ENCODE results near the gene RPN2.

The RPN2 gene

DNA sequence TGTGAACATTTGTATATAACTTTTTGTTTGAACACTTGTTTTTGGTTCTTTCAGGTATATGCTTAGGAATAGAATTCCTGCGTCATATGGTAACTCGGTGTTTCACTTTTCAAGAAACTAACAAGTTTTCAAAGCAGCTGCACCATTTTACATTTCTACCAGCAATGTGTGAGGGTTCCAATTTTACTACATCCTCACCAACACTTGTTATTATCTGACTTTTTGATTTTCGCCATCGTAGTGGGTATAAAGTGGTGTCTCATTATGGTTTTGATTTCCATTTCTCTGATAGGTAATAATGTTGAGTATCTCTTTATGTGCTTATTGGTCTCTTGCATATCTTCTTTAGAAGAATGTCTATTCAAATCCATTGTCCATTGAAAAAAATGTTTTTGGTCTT lies 39.8 kb downstream of the RPN2 start:
- FAIRE-seq = no peak
- no peak for DNase-seq (ENCODE audit: insufficient read length, low spot score)
- no peak for TF ChIP-seq CTCF (IDR thresholded peaks at IDR 0.05; ENCODE audit: insufficient read depth, missing control alignments)

- no peak for TF ChIP-seq CTCF (IDR thresholded peaks at IDR 0.05; ENCODE audit: insufficient read depth, missing control alignments)
- DNase-seq (ENCODE audit: insufficient read length, low spot score) = no peak
- FAIRE-seq = no peak
Observed at GRCh38 chr20:37219751-37220668, 40.9 kb downstream of the RPN2 start.

- DNase-seq (ENCODE audit: insufficient read length, low spot score) = no peak
- no peak for TF ChIP-seq CTCF (IDR thresholded peaks at IDR 0.05; ENCODE audit: insufficient read depth, missing control alignments)
- FAIRE-seq = no peak
Observed at GRCh38 chr20:37220731-37221130, 41.6 kb downstream of the RPN2 start.

- no peak for TF ChIP-seq CTCF (IDR thresholded peaks at IDR 0.05; ENCODE audit: insufficient read depth, missing control alignments)
- FAIRE-seq (no peak), DNase-seq (ENCODE audit: insufficient read length, low spot score) (no peak)
Observed at GRCh38 chr20:37222086-37222485, 43.0 kb downstream of the RPN2 start.

GRCh38 chr20:37223053-37223452 lies 43.9 kb downstream of the RPN2 start:
- TF ChIP-seq CTCF (IDR thresholded peaks at IDR 0.05; ENCODE audit: insufficient read depth, missing control alignments) = no peak
- FAIRE-seq (no peak), DNase-seq (ENCODE audit: insufficient read length, low spot score) (no peak)

DNA sequence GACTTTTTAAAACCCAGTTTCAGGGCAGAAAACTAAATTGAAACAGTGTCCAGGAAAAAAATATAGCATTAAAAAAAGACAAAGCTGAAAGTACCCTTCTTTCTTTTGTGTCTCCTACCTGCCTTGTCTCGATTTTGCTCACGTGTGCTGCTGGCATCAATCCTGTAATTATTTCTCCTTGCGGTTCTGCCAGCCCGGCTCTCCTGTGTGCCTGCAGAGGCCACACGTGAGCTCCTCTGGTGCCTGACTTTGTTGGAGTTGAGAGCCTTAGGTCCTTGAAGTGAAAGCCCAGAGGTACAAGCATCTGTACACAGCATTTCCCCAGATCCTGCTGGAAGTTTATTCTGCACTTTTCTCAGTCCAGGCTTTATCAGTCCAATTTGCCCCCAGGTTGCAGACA lies 46.0 kb downstream of the RPN2 start:
- DNase-seq (ENCODE audit: insufficient read length, low spot score) (no peak), FAIRE-seq (no peak)
- no peak for TF ChIP-seq CTCF (IDR thresholded peaks at IDR 0.05; ENCODE audit: insufficient read depth, missing control alignments)

DNA sequence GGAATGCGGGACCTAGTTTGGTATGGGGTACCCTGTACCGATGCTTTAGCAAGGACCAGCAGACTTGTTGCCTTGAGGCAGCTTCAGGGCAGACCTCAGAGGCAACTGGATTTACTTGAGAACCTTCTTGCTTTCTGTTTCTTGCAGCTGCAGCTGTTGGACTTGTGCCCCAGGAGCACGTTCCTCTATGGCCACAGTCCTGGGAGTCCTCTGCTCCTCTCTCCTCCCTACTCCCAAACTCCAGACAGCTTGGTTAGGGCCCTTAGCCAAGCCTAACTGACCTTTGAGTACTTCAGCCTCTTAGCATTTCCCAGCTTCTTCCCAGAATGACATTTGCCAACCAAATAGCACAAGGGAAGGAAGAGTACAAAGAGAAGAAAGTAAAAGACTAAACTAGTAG lies 47.8 kb downstream of the RPN2 start:
- DNase-seq (ENCODE audit: insufficient read length, low spot score) (no peak), FAIRE-seq (no peak)
- no peak for TF ChIP-seq CTCF (IDR thresholded peaks at IDR 0.05; ENCODE audit: insufficient read depth, missing control alignments)

All from D721Med (cell line).